Inflammatory macrophage treated with lipopolysaccharide for 4 hours (primary cell): ENCODE results near the gene UIMC1.
A peak's percentile ranks its signal among the peaks of the same experiment; 100 is the strongest.
"Not testable (repeated sequence)": the region's sequence is repeated elsewhere in the genome, so short reads cannot be mapped to it uniquely, and the experiment has no call there.

ENCODE experiments used
- DNase-seq: peaks from one replicate; pipeline ENCODE4 v3.0.0-alpha.2; 2020

UIMC1 gene

GRCh38 chr5:176881816-176882566 lies 124.6 kb downstream of the UIMC1 start:
- DNase-seq: no peak

DNA sequence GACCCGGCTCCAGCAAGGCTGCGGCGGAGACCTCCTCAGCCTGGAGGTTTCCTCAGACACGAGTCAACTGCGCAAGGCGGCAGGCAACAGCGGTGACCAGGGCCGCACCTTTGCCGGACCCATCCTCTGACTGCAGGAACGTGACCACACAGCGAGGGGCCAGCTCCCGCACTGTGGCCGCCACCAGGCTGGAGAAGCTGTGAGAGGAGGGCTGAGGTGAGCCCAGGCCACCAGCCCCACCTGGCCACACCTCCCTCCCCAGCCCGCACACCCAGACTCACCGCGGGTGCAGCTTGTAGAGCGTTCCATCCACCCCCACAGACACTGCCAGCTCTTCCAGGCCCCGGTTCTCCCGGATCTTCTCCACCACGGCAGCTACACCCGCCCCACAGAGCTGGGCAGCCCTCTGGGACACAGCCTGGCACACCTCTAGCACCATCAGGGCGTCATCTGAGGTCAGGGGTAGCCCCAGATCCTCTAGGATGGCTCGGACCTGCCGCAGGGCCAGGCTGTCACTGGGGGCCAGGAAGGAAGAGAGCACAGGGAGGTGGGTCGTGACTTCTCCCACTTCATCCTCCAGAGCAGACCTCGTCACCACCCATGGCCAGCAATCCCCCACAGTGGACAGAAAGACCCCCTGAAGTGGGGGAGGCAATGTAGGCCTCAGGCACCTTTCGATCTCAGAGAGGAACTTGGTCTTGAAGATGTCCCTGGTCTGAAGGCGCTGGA lies 125.4 kb downstream of the UIMC1 start:
- no peak for DNase-seq

DNA sequence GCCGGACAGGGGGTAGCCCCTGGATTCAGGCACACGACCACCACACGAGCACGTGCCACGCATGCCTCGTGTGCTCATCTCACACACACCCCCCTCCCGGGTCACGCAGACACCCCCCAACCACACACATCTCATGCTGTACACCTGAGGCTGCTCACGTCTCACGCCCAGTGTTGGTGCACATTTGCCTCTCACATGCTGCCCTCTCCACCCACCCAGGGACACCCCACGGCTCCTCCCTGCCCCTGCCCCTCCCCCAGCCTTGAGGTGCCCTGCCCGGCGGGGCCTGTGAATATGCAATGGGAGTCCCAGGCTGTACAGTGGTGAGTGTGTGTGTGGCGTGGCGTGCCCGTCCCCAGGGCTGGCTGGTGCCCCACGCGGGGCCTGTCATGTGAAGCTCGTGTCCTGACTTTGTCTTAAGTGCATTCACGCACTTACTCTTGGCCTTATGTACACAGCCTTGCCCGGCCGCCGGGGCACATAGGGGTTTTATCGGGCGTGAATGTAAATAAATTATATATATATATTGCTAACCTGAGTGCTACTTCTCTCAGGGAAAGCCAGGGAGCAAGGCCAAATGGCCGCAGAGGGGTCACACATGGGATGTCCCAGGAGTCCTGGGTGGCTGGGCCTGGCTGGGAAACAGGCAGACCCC lies 126.1 kb downstream of the UIMC1 start:
- DNase-seq: no peak

DNA sequence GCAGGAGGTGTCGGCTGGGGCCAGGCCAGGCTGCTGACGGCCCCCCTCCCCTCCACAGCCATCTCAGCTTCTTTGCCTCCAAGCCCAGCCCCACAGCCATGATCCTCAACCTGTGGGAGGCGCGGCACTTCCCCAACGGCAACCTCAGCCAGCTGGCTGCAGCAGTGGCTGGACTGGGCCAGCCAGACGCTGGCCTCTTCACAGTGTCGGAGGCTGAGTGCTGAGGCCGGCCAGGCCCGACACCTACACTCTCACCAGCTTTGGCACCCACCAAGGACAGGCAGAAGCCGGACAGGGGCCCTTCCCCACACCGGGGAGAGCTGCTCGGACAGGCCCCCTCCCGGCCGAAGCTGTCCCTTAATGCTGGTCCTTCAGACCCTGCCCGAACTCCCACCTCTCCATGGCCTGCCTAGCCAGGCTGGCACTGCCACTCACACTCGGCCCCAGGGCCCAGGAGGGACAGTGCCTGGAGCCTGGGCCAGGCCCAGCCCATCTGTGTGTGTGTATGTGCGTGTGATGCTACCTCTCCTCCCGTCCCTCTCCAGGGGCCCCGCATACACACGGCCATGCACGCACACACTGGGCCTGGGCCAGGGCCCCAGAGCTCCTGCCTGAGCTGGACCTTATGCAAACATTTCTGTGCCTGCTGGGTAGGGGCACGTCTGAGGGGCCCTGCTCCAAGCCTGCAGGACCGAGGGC lies 126.8 kb downstream of the UIMC1 start:
- DNase-seq: no peak

DNA sequence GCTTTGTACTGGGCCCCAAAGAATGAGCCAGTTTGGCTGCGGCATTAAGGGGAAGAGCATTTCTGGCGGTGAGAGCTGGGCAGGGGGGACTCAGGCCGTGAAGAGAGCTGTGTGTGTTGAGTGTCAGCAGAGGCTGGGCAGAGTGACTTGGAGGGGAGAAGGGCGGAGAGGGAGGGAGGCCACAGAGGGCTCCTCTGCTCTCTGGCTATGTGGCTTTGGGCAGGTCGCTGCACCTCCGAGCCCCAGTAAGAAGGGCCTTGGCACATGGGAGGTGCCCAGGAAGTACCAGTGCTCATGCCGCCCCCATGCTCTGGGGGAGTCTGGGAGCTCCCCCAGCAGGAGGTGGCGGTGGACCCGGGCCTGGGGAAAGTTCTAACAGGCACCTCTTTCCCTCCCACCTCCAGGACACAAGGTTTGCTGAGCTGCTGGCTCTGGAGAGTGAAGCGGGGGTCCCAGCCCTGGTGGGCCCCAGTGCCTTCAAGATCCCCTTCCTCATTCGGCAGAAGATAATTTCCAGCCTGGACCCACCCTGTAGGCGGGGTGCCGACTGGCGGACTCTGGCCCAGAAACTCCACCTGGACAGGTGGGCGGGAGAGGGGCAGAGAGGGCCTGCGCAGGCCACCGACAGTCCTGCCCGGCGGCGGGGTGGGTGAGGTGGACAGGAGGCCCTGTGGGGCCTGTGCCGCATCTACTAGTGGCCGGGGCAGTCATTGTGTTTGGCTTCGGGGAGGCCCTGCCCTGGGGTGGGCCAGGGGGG lies 127.5 kb downstream of the UIMC1 start:
- DNase-seq: no peak

DNA sequence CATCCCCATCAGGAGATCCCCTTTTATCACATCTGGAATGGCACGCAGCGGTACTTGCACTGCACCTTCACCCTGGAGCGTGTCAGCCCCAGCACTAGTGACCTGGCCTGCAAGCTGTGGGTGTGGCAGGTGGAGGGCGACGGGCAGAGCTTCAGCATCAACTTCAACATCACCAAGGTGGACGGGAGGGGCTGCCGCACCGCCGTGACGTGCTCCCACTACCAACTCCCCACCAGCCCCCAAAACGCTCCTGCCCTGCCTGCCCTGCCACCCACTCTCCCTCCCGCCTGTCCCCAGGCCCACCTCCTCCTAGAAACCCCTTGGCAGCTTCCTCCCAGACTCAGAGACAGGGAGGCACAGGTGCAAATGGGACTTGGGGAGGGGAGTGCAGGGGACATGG lies 128.1 kb downstream of the UIMC1 start:
- no peak for DNase-seq

DNA sequence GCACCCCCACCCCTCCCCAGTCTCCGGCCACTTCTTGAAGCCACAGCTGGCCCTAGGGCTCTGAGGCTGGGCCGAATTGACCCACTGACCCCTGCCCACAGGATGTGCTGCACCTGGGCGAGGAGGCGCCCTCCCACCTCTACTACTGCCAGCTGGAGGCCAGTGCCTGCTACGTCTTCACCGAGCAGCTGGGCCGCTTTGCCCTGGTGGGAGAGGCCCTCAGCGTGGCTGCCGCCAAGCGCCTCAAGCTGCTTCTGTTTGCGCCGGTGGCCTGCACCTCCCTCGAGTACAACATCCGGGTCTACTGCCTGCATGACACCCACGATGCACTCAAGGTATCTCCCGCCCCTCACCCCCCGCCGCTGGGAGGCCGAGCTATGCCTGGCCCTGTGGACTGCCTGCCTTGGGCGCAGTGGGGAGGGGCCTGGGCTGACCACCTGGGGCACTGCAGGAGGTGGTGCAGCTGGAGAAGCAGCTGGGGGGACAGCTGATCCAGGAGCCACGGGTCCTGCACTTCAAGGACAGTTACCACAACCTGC lies 128.7 kb downstream of the UIMC1 start:
- no peak for DNase-seq

GRCh38 chr5:176876506-176877431 lies 129.8 kb downstream of the UIMC1 start:
- DNase-seq: no peak

GRCh38 chr5:176875783-176876505 lies 130.6 kb downstream of the UIMC1 start:
- DNase-seq: peak; percentile 24

DNA sequence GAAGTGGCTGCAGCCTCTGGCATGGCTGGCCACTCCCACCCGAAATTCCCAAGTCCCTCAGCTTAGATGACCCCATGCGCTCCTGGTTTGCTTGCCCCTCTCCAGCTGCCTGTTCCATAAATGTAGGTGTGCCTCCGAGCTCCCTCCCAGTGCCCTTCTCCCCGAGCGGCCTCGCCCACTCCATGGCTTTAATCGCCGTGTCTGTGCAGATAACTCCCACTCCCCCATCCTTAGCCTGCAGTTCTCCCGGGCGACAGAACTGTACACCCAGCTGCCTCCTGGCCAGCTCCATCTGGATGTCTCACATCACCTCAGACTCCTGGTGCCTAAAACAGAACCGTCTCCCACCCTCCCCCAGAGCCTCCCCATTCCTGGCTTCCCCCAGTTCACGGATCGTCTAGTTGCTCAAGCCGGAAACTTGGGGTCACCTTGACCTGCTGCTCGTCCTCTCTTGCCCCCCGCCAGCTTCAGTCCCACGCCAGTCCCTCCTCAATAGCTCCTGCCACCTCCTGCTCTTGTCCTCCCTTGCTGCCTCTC lies 131.5 kb downstream of the UIMC1 start:
- no peak for DNase-seq

- DNase-seq: no peak
Measured at GRCh38 chr5:176874198-176874780, 132.3 kb downstream of the UIMC1 start.

DNA sequence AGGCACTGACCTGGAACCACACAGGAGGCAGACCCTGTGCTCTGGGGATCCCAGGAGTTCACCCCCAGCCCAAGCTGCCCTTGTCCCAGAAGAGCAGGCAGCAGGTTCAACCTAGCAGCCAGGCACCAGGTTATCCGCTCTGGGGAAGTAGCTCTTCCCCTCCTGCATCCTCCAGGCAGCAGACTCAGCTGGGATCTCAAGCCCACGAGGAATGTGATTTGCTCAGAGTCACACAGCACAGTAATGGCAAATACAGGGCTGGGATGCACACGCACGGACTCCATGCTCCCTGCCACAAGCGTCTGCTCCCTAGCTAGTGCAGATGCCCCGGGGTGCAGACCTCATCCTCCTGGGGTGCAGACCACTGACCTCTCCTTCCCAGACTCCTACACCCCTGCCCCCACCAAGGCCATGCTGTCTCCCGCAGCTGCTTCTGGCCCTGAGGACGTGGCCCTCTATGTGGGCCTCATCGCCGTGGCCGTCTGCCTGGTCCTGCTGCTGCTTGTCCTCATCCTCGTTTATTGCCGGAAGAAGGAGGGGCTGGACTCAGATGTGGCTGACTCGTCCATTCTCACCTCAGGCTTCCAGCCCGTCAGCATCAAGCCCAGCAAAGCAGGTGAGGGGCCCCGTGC lies 132.9 kb downstream of the UIMC1 start:
- no peak for DNase-seq

GRCh38 chr5:176873011-176873410 lies 133.6 kb downstream of the UIMC1 start:
- not testable (repeated sequence) for DNase-seq

DNA sequence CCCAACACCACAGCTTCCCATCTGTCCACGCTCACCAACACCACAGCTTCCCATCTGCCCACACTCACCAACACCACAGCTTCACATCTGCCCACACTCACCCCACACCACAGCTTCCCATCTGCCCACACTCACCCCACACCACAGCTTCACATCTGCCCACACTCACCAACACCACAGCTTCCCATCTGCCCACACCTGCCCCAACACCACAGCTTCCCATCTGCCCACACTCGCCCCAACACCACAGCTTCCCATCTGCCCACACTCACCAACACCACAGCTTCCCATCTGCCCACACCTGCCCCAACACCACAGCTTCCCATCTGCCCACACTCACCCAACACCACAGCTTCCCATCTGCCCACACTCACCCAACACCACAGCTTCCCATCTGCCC lies 134.0 kb downstream of the UIMC1 start:
- not testable (repeated sequence) for DNase-seq

DNA sequence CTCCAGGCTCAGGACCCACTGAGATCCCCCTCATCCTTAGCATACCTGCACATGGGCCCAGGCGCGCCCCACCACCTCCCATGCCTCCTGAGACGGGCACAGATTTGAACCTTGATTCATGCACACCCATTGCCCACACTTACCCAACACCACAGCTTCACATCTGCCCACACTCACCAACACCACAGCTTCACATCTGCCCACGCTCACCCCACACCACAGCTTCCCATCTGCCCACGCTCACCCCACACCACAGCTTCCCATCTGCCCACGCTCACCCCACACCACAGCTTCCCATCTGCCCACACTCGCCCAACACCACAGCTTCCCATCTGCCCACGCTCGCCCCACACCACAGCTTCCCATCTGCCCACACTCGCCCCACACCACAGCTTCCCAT lies 135.9 kb downstream of the UIMC1 start:
- not testable (repeated sequence) for DNase-seq

DNA sequence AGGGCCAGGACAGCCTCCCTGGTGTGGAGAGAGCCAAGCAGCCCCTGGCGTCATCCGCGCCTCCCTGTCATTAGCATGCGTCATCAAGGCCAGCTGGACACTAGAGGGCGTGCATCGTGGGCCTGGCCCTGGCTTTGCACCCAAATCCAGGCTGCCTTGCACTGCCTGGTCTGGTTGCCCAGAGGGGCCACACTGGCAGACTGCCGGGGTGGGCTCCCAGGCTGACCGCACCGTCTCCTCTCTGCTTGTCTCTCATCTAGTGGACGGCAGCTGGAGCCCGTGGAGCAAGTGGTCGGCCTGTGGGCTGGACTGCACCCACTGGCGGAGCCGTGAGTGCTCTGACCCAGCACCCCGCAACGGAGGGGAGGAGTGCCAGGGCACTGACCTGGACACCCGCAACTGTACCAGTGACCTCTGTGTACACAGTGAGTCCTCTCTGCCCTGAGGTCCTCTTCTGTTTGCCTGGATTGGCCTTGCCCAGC lies 136.4 kb downstream of the UIMC1 start:
- DNase-seq: no peak

- DNase-seq: no peak
Measured at GRCh38 chr5:176869501-176870109, 137.0 kb downstream of the UIMC1 start.

GRCh38 chr5:176868731-176869130 lies 137.8 kb downstream of the UIMC1 start:
- DNase-seq: no peak

DNA sequence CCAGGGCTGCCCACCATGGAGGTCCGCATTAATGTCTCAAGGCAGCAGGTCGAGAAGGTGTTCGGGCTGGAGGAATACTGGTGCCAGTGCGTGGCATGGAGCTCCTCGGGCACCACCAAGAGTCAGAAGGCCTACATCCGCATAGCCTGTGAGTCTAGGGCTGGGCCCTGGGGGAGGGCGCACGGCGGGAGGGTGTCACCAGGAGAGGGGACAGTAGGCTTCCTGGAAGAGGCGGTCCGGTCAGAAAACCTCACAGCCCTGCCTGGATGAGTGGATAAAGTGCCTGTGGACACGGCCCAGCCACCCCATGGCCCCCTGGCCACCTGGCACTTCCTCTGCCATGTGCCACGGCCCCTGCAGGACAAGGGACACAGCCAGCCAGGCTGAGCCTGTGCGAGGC lies 138.5 kb downstream of the UIMC1 start:
- DNase-seq: no peak
